Stimulated activated CD8-positive, alpha-beta memory T cell treated with anti-CD3 and anti-CD28 coated beads, Interleukin-2, amount 100 ng/mL, for 48 hours (primary cell): ENCODE results near the gene DESI2.
"Not testable (repeated sequence)": the region's sequence is repeated elsewhere in the genome, so short reads cannot be mapped to it uniquely, and the experiment has no call there.

Source experiments
- DNase-seq, 2 donors: peaks; one replicate each; pipeline ENCODE4 v3.0.0-alpha.2; 2020; ENCODE audit warnings: low read depth in 2 of 2

Gene DESI2

DNA sequence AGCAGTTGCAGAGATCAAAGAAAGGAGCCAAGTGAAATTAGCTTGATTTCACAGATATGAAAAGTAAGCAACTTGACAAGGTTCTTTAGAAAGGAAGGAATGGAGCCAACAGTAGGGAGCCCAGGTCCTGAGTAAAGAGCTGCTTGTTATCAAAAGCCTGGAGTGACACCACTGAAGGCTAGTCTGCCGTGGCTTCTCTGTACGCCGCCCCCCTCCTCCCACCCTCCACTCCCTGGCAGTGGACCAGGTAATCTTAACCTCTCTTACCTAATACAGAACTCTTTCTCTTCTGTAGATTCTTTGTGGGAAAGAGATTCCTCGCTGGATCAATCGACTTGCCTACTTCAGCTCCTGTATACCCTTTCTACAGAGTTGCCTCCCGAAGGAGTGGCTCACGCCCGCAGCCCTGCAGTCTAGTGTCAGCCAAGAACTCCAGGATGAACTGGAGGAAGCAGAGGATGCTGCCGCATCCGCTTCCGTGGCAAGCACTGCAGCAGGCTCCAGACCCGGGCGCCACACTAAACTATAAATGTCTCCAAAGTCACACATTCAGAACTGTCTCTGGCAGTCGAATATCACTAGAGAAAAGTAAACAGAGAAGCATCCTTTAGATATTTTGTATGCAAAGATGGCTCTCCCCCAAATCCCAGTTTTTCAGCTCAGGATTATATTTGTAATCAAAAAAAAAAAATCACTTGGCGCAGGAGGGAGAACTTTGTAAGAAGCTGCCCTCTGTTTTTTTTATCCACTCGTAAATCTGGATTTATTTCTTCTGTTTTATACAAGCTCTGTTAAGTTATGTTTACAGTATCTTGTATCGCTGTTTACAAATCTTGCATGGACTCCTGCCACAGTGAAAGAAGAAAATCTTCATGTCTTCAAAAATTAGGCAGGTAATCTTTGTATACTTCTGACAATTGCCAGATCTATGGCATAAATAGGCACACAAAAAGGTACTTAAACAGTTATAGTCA is 52.6 kb downstream of the DESI2 start:
- DNase-seq: no peak

DNA sequence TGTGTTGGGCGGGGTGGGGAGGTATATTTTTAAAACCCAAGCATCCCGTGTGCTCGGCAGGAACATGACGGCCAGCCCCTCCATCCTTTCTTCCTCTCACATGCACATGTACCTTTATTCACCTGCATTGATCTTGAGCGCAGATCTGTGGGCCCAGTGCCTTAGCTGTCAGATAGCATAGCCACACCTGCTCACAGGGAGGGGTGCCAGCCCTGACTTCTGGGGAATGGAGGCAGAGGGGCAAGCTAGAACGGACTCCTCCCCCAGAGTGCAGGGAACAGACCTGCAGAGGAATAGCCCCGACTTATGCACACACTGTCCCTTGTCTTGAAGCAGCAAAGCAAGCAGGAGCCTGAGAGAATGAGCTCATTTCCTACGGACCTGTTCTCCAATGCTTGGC is 56.1 kb downstream of the DESI2 start:
- DNase-seq: no peak

DNA sequence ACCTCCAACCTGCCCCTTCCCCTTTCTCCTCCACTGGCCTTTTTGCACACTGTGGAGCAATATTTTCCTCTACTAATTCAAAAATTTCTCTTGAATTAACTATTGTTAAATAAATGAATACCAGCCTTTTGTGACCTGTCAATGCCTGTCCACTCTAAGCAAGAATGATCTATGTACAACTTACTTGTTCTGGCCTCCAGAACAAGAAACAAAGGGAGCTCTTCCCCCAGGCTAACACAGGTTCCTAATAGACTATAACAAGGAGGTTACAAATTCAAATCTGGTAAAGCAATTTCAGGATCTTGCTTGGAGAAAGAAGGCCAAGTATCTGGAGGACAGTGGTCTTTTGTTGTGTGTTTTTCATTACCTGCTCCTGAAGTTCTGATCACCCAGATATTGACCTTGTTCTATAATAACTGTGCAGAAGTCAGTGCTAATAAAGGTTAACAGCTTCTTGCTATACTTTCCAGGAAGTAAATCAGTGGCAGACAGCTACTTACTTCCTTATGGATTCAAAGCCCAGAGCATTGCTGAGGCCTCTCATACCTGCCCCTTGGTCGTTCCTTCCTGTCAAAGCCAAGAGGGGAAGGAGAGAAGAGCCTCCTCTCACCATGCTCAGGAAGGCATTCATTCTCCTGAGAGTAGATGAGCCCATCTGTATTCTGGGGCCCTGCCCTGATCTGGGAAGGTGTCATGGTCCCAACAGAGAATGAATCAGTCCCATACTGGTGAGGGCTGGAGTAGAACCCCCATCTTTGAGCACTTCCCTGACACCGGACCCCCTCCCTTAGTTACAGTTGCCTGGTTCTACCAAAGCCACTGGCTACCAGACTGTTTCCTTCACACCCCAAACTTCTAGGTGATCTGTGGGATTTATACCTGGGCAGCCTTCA is 56.8 kb downstream of the DESI2 start:
- DNase-seq: no peak

DNA sequence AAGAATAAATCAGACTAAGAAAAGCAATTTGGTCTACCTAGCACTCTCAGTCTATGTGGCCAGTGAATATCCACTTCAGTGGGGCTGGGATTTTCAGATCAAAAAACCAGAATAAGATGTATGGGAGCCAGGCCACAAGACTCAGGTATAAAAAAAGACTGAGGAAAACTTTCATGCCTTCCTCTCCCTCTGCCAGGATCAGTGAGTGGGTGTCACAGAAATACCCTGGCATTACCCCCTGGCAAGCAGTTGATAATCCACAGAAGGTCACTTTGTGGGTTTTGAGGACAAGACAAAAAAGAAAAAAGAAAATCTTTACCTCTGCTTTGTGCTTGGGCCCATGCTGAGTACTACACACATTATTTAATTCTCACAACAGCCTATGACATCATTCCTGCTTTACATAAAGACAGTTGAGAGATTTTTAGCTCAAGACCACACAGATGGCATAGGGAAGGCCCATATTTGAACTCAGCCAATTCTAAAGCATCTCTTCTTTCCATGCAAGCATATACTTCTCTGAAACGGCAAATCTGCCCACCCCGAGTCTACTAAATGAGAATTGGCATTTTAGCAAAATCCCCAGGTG is 57.6 kb downstream of the DESI2 start:
- DNase-seq: no peak

DNA sequence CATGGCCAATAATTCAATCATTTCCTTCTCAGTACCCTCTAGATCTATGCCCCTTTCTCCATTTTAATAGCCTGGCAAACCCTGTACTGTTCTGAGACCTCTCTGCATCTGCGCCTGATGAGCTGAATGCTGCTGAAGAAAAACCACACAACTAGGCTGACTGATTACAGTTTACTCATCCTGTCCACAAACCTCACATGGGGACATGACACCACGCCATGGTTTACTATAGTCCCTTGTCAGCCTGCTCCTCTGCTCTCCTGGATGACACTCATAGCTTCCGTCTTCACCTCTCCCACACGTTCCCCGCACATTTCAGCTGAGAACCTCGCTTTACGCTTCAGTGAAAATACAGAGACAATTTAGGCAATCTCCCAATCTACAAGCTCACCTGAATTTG is 59.7 kb downstream of the DESI2 start:
- peak in 1 of 2 donors; percentile 18 for DNase-seq

DNA sequence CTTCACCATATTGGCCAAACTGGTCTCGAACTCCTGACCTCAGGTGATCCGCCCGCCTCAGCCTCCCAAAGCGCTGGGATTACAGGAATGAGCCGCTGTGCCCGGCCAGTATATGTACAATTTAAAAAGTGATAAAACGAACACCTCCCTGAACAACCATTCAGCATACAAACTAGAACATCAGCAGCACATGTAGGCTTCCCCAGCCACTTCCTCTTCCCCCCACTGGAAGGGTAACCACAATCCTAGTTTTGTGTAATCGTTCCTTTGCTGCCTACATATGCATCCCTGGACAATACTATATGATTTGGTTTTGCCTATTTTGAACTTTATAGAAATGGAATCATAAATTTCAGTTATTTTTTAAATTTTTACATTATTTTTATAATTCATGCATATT is 60.4 kb downstream of the DESI2 start:
- no peak for DNase-seq

- DNase-seq: no peak
Measured at GRCh38 chr1:244727871-244728474, 75.0 kb downstream of the DESI2 start.

DNA sequence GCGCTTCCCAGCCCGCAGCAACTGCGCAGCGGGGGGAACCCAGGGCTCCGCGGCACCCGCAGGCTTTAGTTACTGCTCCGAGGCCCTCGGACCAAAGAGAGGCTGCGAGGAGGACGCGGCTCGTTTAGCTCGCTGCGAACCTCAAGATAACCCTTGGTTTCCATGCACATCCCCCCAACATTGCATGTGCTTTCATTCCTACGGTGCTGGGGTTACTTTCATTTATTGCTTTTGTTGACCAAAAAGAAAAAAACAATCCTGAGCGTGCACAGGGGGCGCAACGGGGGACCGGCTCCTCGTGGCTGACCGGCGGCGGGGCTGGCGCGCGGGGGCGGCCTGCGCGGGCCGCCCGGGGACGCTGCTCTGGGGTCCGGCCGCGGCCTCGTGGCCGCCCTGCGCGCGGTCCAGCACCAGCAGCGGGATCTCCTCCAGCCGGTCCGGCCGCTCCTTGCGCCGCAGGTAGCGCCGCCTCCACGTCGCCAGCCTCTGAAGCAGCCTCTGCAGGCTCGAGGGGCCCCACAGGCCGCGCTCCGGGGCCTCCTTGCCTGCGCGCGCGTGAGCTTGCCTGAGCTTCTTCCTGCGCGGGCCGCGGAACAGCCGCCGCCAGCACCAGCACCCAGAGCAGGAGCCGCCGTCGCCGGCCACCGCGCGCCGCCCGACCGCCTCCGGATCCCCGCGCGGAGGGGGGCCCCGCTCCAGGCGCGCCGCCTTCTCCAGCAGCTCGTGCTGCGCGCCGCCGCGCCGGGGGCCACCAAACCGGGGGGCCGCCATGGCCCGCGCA is 77.4 kb downstream of the DESI2 start:
- DNase-seq: peak in 1 of 2 donors; percentile 6

DNA sequence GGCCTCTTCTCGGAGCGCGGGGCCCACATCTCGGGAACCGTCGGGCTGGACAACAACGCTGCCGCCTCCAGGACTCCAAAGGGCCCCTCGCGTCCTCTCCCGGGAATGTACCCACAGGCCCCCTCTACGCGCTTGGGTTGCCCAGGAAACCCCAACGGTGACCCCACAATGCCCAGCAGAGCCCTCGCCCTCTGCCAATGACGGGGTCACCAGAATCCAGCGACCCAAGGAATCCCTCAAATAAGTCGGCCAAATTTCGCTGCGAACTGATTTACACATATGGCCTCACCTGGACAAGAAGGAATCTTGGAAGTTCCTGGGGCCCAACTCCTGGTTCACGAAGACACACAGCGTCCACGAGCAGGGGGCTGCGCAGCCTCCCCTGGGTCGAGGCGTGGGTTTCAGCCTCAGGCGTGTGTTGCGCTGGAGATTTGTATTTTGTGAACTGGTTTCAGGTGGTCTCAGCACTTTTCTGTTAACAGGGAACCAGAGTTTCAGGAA is 78.1 kb downstream of the DESI2 start:
- DNase-seq: no peak

GRCh38 chr1:244731651-244732050 is 78.7 kb downstream of the DESI2 start:
- DNase-seq: no peak

DNA sequence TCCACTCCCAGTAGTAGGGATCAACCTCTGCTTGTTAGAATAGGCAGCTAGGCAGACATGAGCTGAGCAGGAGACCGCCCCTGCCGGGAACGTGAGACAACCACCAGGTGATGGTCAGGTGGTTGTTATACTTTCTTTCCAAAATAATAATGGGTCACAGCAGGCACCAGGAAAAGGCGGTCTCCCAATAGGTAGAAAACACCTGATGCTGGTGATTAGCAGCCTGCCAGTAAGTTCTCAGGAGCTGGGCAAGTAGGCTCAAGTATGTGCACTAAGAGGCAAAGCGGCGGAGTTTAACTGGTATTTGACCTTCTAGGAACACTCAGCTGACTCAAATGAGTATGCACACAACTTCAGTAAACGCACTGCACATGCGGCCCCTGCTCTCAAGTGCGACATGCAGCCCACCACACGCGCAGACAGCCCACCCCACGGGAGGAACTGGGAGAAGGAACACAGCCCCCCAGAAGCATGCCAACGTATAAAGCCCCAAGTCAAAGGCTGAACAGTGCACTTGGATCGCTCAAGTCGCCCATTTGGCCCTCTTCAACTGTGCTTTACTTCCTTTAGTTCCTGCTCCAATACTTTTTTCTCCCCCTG is 80.0 kb downstream of the DESI2 start:
- no peak for DNase-seq

DNA sequence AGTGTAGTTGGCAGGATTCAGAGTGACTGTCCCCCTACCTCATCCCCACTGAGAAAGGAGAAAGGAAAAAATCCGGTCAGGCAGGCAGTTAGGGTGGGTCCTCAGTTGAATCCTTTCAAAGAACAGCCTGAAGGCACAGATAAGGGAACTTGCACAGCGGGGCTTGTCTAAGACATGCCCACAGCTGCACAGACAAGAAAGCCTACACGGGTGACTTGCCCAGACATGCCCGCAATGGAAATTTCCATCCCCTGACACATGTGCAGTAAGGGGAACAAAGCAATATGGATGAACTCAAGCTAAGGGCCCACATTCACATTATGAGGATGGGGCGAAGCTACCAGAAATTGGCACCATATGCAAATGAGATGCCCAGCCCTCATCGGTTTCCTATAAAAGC is 82.5 kb downstream of the DESI2 start:
- no peak for DNase-seq

- DNase-seq: no peak
Measured at GRCh38 chr1:244735876-244736561, 83.1 kb downstream of the DESI2 start.

DNA sequence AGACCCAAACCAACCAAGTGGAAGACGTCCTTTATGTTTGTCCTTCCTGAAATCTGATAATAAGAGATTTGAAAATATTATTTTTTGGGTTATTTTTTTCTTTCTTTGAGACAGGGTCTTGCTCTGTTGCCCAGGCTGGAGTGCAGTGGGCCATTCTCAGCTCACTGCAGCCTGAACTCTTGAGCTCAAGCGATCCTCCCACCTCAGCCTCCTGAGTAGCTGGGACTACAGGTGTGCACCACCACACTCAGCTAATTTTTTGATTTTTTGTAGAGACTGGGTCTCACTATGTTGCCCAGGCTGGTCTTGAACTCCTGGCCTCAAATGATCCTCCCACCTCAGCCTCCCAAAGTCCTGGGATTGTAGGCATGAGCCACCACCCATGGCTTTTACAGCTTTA is 86.2 kb downstream of the DESI2 start:
- DNase-seq: not testable (repeated sequence)

DNA sequence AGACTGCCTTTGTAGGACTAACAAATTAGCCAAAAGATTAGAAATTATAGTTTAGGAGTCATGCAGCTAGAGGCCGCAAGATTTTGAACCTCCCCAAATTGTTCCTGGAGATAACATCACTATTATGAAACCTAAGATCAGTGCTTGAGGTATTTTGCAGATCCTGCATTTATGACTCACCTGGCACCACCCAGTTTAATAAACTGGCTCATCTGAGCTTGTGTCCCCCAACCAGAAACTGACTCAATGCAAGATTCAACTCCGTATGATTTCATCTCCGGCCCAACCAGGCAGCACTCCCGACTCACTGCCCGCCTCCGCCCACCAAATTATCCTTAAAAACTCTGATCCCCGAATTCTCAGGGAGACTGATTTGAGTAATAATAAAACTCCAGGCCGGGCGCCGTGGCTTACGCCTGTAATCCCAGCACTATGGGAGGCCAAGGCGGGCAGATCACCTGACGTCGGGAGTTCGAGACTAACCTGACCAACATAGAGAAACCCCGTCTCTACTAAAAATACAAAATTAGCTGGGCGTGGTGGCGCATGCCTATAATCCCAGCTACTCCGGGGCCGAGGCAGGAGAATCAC is 87.2 kb downstream of the DESI2 start:
- DNase-seq: not testable (repeated sequence)

DNA sequence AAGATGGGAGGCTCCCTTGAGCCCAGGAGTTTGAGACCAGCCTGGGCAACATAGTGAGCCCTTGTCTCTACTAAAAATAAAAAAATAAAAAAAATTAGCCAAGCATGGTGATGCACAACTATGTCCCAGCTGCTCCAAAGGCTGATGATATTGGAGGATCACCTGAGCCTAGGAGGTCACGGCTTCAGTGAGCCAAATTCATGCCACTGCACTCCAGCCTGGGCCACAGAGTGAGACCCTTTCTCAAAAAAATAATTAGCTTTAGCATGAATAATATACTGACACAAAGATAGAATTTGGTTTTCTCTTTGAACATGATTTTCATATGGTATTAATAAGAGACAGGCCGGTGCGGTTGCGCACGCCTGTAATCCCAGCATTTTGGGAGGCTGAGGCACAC is 88.8 kb downstream of the DESI2 start:
- DNase-seq: no peak

DNA sequence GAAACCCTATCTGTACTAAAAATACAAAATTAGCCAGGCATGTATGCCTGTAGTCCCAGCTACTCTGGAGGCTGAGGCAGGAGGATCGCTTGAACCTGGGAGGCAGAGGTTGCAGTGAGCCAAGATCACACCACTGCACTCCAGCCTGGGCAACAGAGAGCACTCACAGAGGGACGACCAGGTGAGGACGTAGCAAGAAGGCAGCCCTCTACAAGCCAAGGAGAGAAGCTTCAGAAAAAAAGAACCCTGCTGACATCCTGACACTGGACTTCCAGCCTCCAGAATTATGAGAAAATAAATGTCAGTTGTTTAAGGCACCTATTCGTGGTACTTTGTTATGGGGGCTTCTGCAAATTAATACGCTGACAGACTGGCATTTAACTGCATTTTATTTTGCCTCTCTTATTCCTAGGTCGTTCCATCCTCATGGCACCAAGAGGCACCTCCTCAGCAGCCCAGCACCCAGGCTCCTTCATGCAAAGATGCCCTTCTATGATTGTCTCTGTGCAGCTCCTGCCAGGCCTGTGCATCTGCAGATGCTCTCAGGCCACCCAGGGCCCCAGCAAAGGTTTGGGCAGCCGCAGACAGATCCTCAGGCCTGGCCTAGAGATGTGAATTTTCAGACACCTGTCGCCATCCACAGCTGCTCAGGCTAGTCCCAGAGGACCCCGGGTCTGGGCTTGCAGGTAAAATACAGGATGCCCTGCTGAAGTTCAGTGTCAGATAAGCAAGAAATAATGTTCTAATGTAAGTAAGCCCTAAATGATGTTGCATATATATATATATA is 96.5 kb downstream of the DESI2 start:
- DNase-seq: no peak

- no peak for DNase-seq
Measured at GRCh38 chr1:244751271-244751895, 98.5 kb downstream of the DESI2 start.
